ENCODE measurements around the gene RNF121.

The RNF121 gene

DNA sequence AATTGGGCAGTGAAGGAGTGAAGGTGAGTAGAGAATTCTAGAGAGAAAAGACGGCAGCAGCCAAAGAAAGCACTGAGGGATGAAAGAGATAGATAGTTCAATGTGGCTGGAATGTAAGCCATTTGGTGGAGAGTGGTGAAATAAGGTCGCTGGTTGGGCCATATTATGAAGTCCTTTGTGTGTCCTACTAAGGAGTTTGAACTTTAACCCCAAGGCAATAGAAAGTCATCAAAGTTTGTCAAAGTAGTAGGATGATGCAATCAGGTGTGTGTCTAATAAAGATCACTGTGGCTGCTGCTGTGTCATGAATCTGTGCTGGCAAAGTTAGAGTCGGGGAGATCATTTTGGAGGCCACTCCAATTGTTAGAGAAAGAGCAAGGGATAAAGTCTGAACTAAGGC is 18.7 kb downstream of the RNF121 start:
- Histone ChIP-seq H3K4me3 (ENCODE audit: low read length) (no peak overlapping the region), H2AFZ (ENCODE audit: low read depth, low read length) (no peak overlapping the region), H3K36me3 (ENCODE audit: insufficient read depth, low read length) (peaks cover 3% of the 10 kb centered on the region), H3K27me3 (ENCODE audit: insufficient read depth, low read length) (no peaks in the 10 kb centered on the region), H3K4me1 (ENCODE audit: insufficient read depth, low read length) (no peaks in the 10 kb centered on the region), H3K9me3 (ENCODE audit: low read length) (no peaks in the 10 kb centered on the region)

- no peaks in the 10 kb centered on the region for H3K9me3 ChIP-seq (ENCODE audit: low read length)
- no peak overlapping the region for H2AFZ ChIP-seq (ENCODE audit: low read depth, low read length)
- no peaks in the 10 kb centered on the region for H3K27me3 ChIP-seq (ENCODE audit: insufficient read depth, low read length)
- no peaks in the 10 kb centered on the region for H3K4me1 ChIP-seq (ENCODE audit: insufficient read depth, low read length)
- peaks cover 3% of the 10 kb centered on the region for H3K36me3 ChIP-seq (ENCODE audit: insufficient read depth, low read length)
- H3K4me3 ChIP-seq (ENCODE audit: low read length): no peak overlapping the region
Measured at GRCh38 chr11:71948314-71949027, 19.6 kb downstream of the RNF121 start.

GRCh38 chr11:71949034-71949433 is 20.2 kb downstream of the RNF121 start:
- no peaks in the 10 kb centered on the region for H3K27me3 ChIP-seq (ENCODE audit: insufficient read depth, low read length)
- no peaks in the 10 kb centered on the region for H3K4me1 ChIP-seq (ENCODE audit: insufficient read depth, low read length)

DNA sequence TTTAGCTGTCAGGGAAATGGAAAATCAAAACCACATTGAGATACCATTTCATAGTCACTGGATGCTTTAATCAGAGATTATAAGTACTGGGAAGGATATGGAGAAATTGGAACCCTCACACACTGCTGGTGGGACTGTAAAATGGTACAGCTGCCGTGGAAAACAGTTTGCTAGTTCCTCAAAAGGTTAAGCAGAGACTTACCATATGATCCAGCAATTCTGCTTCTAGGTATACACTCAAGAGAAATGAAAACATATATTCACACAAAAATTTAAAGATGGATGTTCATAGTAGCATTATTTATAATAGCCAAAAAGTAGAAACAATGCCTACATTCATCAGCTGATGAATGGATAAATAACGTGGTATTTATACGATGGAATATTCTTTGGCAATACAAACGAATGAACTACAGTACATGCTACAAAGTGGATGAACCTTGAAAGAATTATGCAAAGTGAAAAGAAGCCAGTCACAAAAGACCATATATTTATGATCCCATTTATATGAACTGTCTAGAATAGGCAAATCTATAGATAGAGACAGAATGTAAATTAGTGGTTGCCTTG is 23.0 kb downstream of the RNF121 start:
- H3K9me3 ChIP-seq (ENCODE audit: low read length): no peaks in the 10 kb centered on the region
- no peak overlapping the region for H3K4me3 ChIP-seq (ENCODE audit: low read length)
- no peak overlapping the region for H2AFZ ChIP-seq (ENCODE audit: low read depth, low read length)
- H3K27me3 ChIP-seq (ENCODE audit: insufficient read depth, low read length): no peaks in the 10 kb centered on the region
- no peaks in the 10 kb centered on the region for H3K4me1 ChIP-seq (ENCODE audit: insufficient read depth, low read length)
- H3K36me3 ChIP-seq (ENCODE audit: insufficient read depth, low read length): no peaks in the 10 kb centered on the region

More at GRCh38 chr11:71949034-71949433, 20.2 kb downstream of the RNF121 start:
- no peaks in the 10 kb centered on the region for H3K9me3 ChIP-seq (ENCODE audit: low read length)
- H3K4me3 ChIP-seq (ENCODE audit: low read length): no peak overlapping the region
- H2AFZ ChIP-seq (ENCODE audit: low read depth, low read length): no peak overlapping the region
- peaks cover 3% of the 10 kb centered on the region for H3K36me3 ChIP-seq (ENCODE audit: insufficient read depth, low read length)

GRCh38 chr11:71955898-71956456 is 27.1 kb downstream of the RNF121 start:
- Histone ChIP-seq H2AFZ (ENCODE audit: low read depth, low read length) (no peak overlapping the region), H3K27me3 (ENCODE audit: insufficient read depth, low read length) (no peaks in the 10 kb centered on the region), H3K4me1 (ENCODE audit: insufficient read depth, low read length) (no peaks in the 10 kb centered on the region), H3K9me3 (ENCODE audit: low read length) (peaks cover 7% of the 10 kb centered on the region), H3K4me3 (ENCODE audit: low read length) (no peak overlapping the region), H3K36me3 (ENCODE audit: insufficient read depth, low read length) (peaks cover 16% of the 10 kb centered on the region)

DNA sequence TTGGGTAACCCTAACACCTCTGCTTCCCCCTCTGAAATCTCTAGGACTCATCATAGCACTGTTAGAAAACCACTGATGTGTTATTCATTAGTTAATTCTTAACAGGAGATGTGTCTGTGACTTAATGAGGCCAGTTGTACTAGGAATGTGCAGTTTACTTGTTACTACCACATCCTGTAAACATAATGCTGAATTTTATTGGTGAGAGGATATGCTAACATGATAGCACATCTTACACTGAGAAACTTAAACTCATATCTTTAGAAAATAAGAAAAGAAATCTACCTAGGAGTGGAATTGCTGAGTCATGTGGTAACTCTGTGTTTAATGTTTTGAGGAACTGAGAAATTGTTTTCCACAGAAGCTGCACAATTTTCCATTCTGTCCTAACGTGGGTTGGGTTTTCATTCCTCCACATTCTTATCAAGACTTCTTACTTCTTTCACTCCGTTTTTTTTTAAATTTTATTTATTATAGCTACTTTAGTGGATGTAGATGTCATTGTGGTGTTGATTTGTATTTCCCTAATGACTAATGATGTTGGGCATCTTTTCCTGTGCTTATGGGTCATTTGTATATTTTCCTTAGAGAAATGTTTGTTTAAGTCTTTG is 33.7 kb downstream of the RNF121 start:
- H3K4me3 ChIP-seq (ENCODE audit: low read length): no peak overlapping the region
- no peaks in the 10 kb centered on the region for H3K4me1 ChIP-seq (ENCODE audit: insufficient read depth, low read length)
- peaks cover 9% of the 10 kb centered on the region for H3K9me3 ChIP-seq (ENCODE audit: low read length)
- no peaks in the 10 kb centered on the region for H3K27me3 ChIP-seq (ENCODE audit: insufficient read depth, low read length)
- no peak overlapping the region for H2AFZ ChIP-seq (ENCODE audit: low read depth, low read length)
- peaks cover 40% of the 10 kb centered on the region for H3K36me3 ChIP-seq (ENCODE audit: insufficient read depth, low read length)

GRCh38 chr11:71963468-71963867 is 34.6 kb downstream of the RNF121 start:
- H3K4me1 ChIP-seq (ENCODE audit: insufficient read depth, low read length): no peaks in the 10 kb centered on the region
- no peaks in the 10 kb centered on the region for H3K27me3 ChIP-seq (ENCODE audit: insufficient read depth, low read length)
- peaks cover 43% of the 10 kb centered on the region for H3K36me3 ChIP-seq (ENCODE audit: insufficient read depth, low read length)
- H3K4me3 ChIP-seq (ENCODE audit: low read length): no peak overlapping the region
- no peak overlapping the region for H2AFZ ChIP-seq (ENCODE audit: low read depth, low read length)
- H3K9me3 ChIP-seq (ENCODE audit: low read length): peaks cover 9% of the 10 kb centered on the region

- Histone ChIP-seq H3K27me3 (ENCODE audit: insufficient read depth, low read length) (no peaks in the 10 kb centered on the region), H3K4me1 (ENCODE audit: insufficient read depth, low read length) (no peaks in the 10 kb centered on the region), H2AFZ (ENCODE audit: low read depth, low read length) (no peak overlapping the region), H3K4me3 (ENCODE audit: low read length) (no peak overlapping the region), H3K9me3 (ENCODE audit: low read length) (peaks cover 9% of the 10 kb centered on the region), H3K36me3 (ENCODE audit: insufficient read depth, low read length) (peaks cover 46% of the 10 kb centered on the region)
Measured at GRCh38 chr11:71964641-71965040, 35.8 kb downstream of the RNF121 start.

DNA sequence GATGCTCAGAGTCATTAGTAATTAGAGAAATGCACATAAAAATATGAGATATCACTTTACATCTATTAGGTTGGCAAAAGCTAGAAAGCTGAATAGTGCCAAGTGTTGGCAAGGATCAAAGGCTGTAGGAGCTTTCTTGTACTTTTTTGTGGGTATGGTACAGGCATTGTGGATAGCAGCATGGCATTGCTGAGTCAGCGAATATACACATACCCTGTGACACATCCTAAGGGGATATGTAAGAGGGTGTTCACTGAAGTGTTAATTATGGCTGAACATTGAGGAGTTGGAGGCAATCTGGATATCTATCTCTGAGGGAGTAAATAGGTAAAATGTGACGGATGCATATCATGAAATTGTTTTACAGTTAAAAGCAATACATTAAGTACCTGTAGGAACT is 42.8 kb downstream of the RNF121 start:
- Histone ChIP-seq H3K9me3 (ENCODE audit: low read length) (no peaks in the 10 kb centered on the region), H3K27me3 (ENCODE audit: insufficient read depth, low read length) (no peaks in the 10 kb centered on the region), H3K36me3 (ENCODE audit: insufficient read depth, low read length) (peaks cover 27% of the 10 kb centered on the region), H3K4me3 (ENCODE audit: low read length) (no peak overlapping the region), H3K4me1 (ENCODE audit: insufficient read depth, low read length) (no peaks in the 10 kb centered on the region), H2AFZ (ENCODE audit: low read depth, low read length) (no peak overlapping the region)

GRCh38 chr11:71976551-71976950 is 47.7 kb downstream of the RNF121 start:
- Histone ChIP-seq H3K4me3 (ENCODE audit: low read length) (no peak overlapping the region), H3K36me3 (ENCODE audit: insufficient read depth, low read length) (peaks cover 16% of the 10 kb centered on the region), H3K27me3 (ENCODE audit: insufficient read depth, low read length) (no peaks in the 10 kb centered on the region), H3K9me3 (ENCODE audit: low read length) (no peaks in the 10 kb centered on the region), H3K4me1 (ENCODE audit: insufficient read depth, low read length) (no peaks in the 10 kb centered on the region), H2AFZ (ENCODE audit: low read depth, low read length) (no peak overlapping the region)

GRCh38 chr11:71977090-71977489 is 48.2 kb downstream of the RNF121 start:
- no peaks in the 10 kb centered on the region for H3K27me3 ChIP-seq (ENCODE audit: insufficient read depth, low read length)
- no peaks in the 10 kb centered on the region for H3K4me1 ChIP-seq (ENCODE audit: insufficient read depth, low read length)
- no peaks in the 10 kb centered on the region for H3K9me3 ChIP-seq (ENCODE audit: low read length)
- peaks cover 14% of the 10 kb centered on the region for H3K36me3 ChIP-seq (ENCODE audit: insufficient read depth, low read length)
- no peak overlapping the region for H3K4me3 ChIP-seq (ENCODE audit: low read length)
- H2AFZ ChIP-seq (ENCODE audit: low read depth, low read length): no peak overlapping the region

DNA sequence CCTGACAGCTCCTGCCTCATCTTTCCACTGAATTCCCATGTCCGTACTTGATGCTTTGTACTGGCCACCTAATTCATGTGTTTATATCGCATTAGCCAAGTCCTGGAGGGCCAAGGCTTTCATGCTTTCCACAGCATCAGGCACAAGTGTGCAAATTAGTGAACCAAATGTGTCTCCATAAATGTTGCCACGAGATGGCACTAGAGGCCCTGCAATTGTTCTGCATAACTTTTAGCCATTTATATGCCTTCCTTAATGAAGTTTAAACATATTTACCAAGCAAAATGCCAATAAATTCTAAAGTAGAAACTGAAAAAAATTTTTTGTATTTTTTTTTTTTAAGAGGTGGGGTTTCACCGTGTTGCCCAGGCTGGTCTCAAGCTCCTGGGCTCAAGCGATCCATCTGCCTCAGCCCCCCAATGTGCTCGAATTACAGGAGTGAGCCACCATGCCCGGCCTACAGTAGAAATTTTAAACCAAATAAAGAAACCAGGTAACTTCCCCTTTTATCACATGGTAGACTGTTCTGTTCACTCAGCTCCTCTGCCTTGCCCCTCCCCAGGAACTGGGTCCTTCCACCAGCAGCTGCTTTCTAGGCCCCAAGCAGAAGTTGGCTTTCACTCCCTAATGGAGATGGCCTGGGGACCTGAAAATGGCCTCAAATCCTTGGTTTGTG is 49.0 kb downstream of the RNF121 start:
- H3K4me1 ChIP-seq (ENCODE audit: insufficient read depth, low read length): no peaks in the 10 kb centered on the region
- H3K36me3 ChIP-seq (ENCODE audit: insufficient read depth, low read length): peaks cover 17% of the 10 kb centered on the region
- H3K27me3 ChIP-seq (ENCODE audit: insufficient read depth, low read length): no peaks in the 10 kb centered on the region
- no peak overlapping the region for H3K4me3 ChIP-seq (ENCODE audit: low read length)
- H3K9me3 ChIP-seq (ENCODE audit: low read length): no peaks in the 10 kb centered on the region
- H2AFZ ChIP-seq (ENCODE audit: low read depth, low read length): no peak overlapping the region

DNA sequence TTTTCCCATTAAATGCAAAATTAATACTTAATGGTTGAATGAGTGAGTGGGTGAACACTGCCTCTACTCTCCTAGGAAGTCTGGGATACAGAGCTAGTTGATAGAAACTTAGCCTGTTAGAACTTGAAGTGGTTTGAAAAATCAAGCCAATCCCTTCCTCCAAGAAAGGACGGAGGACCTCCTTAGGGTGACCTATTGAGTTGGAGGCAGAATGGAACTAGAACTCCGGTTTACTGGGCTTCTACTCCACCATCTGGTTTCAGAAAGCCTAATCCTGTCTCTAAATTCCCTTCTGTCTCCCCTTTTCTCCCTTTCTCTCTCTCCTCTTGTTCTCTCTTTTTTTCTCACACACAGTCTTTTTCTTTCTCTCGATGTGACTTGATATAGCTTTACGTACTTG is 50.2 kb downstream of the RNF121 start:
- Histone ChIP-seq H2AFZ (ENCODE audit: low read depth, low read length) (no peak overlapping the region), H3K4me3 (ENCODE audit: low read length) (no peak overlapping the region), H3K4me1 (ENCODE audit: insufficient read depth, low read length) (no peaks in the 10 kb centered on the region), H3K36me3 (ENCODE audit: insufficient read depth, low read length) (peaks cover 26% of the 10 kb centered on the region), H3K9me3 (ENCODE audit: low read length) (peaks cover 1% of the 10 kb centered on the region), H3K27me3 (ENCODE audit: insufficient read depth, low read length) (no peaks in the 10 kb centered on the region)

Measured in neuron (in vitro differentiated cells).